Mammary epithelial cell (primary cell): ENCODE measurements around the gene TRPV6.

Experiments used
- EZH2 ChIP-seq: IDR thresholded peaks from 2 replicates; pipeline ENCODE4 v1.6.1; 2012; ENCODE audit warnings: low read length, inconsistent platforms, borderline replicate concordance
- TF ChIP-seq, protein P1 (sequence below), 2 donors: IDR thresholded peaks in 1 of 2; conservative IDR thresholded peaks in 1 of 2; 2 replicates each; pipeline ENCODE4 v1.5.1; 2011 to 2012; ENCODE audit warnings: inconsistent platforms in 2 of 2, low read length in 2 of 2, mild to moderate bottlenecking in 2 of 2, control low read depth in 1 of 2, low read depth in 1 of 2; ENCODE audit not compliant: insufficient read depth in 1 of 2; ENCODE audit errors: extremely low read depth in 1 of 2

DNA sequence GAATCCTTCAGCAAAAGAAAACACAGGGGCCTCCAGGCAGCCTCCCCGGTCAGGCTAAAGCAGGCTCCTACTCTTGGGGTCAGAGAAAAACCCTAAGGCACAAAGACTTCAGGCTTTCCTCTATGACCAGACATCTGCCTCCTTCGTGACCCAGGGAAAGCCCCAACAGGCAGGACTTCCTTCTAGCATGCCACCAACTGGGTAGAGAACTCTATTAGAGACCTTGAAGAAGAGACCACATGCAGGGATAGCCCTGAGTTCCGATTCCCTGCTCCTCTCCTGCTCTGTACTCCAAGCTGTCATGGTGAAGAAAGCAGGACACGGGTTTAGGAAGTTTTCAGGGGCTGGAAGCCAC lies 1.3 kb downstream of the TRPV6 start:
- TF ChIP-seq, protein P1, sequence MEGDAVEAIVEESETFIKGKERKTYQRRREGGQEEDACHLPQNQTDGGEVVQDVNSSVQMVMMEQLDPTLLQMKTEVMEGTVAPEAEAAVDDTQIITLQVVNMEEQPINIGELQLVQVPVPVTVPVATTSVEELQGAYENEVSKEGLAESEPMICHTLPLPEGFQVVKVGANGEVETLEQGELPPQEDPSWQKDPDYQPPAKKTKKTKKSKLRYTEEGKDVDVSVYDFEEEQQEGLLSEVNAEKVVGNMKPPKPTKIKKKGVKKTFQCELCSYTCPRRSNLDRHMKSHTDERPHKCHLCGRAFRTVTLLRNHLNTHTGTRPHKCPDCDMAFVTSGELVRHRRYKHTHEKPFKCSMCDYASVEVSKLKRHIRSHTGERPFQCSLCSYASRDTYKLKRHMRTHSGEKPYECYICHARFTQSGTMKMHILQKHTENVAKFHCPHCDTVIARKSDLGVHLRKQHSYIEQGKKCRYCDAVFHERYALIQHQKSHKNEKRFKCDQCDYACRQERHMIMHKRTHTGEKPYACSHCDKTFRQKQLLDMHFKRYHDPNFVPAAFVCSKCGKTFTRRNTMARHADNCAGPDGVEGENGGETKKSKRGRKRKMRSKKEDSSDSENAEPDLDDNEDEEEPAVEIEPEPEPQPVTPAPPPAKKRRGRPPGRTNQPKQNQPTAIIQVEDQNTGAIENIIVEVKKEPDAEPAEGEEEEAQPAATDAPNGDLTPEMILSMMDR (conservative IDR thresholded peaks at IDR 0.05 in 1 of 2, IDR thresholded peaks at IDR 0.05 in 1 of 2; ENCODE audit: extremely low read depth in 1 of 2, insufficient read depth in 1 of 2, low read depth in 1 of 2, low read length in 2 of 2): no peak
- no peak for TF ChIP-seq EZH2
